HepG2 (cell line): ENCODE data around the gene CTDP1. TPM values are rescaled to one million over a fixed set of nuclear protein-coding genes. Genes with fewer than 3 reads are reported as not detected.

Experiments used
- ATAC-seq: fragments of 200-7000 bp; cut with Tn5 transposase; 3 replicates; pipeline ENCODE4 v1.9.1; 2020; ENCODE audit warnings: mild to moderate bottlenecking, moderate library complexity
- BruUV-seq: library from RNA; stranded (reverse); fragments of 400-500 nt; replicated peaks from 2 replicates; lab custom pipeline; 2021; lab: Mats Ljungman, UMichigan
- CTCF ChIA-PET: fragments of 300-600 bp; formaldehyde crosslinking; extraction: SDS; loops from one replicate; lab custom pipeline; 2021; ENCODE audit warnings: low total read pairs, inconsistent platforms, low intra/inter-chr PET ratio; lab: Yijun Ruan, JAX
- POLR2A ChIA-PET: fragments of 350-600 bp; sonication (Branson Sonifier 250); formaldehyde crosslinking; loops from one replicate; lab custom pipeline; 2020; ENCODE audit warnings: antibody characterized with exemption, inconsistent platforms; lab: Yijun Ruan, JAX
- DNase-seq: peaks from one replicate; pipeline ENCODE4 v3.0.0-alpha.2; 2015; ENCODE audit warnings: low spot score
- FAIRE-seq: peaks from 3 replicates; lab custom pipeline; 2011; peaks lifted over from hg19 to GRCh38; lab: Jason Lieb, UNC
- H2AFZ ChIP-seq: one replicate; pipeline ENCODE4 v1.6.1; 2011; ENCODE audit warnings: low read length, inconsistent platforms
- H3K27ac ChIP-seq: fragments of 300-600 bp; 3 replicates; pipeline ENCODE4 v1.8.0; 2011; ENCODE audit warnings: mixed run types, mild to moderate bottlenecking, mixed read lengths, low read length, inconsistent platforms; ENCODE audit not compliant: insufficient read depth; ENCODE audit errors: extremely low read length
- H3K27me3 ChIP-seq, 2 experiments: fragments of 200-600 bp in 1 of 2; 2 replicates in 1 of 2; 3 replicates in 1 of 2; pipeline versions ENCODE4 v1.6.0 to v1.8.0; 2011; ENCODE audit warnings: low read length in 2 of 2, mild to moderate bottlenecking in 2 of 2, moderate library complexity in 2 of 2, inconsistent platforms in 1 of 2; ENCODE audit not compliant: insufficient read depth in 2 of 2, control insufficient read depth in 1 of 2
- H3K36me3 ChIP-seq, 2 experiments: fragments of 200-600 bp in 1 of 2; replicated peaks in 1 of 2; 2 replicates in 1 of 2; 3 replicates in 1 of 2; pipeline versions ENCODE4 v1.5.1 to v1.8.0; 2011; ENCODE audit warnings: low read length in 2 of 2, inconsistent platforms in 1 of 2; ENCODE audit not compliant: insufficient read depth in 2 of 2, control insufficient read depth in 1 of 2
- H3K4me1 ChIP-seq: 2 replicates; pipeline ENCODE4 v1.5.1; 2012; ENCODE audit warnings: low read length, inconsistent platforms; ENCODE audit not compliant: insufficient read depth
- H3K4me2 ChIP-seq: 2 replicates; pipeline ENCODE4 v1.6.0; 2011; ENCODE audit warnings: low read depth, low read length, inconsistent platforms
- H3K4me3 ChIP-seq, 3 experiments: fragments of 200-600 bp in 1 of 3; sonication (generic), shearing (Covaris generic) in 1 of 3; replicated peaks in 1 of 3; 2 replicates each; pipeline ENCODE4 v1.5.1; 2011 to 2016; ENCODE audit warnings: low read length in 3 of 3, inconsistent platforms in 2 of 3, low read depth in 2 of 3, mild to moderate bottlenecking in 2 of 3, control low read depth in 1 of 3, mixed read lengths in 1 of 3; ENCODE audit not compliant: insufficient read depth in 1 of 3
- H3K79me2 ChIP-seq: one replicate; pipeline ENCODE4 v1.6.1; 2011; ENCODE audit warnings: low read length, inconsistent platforms; ENCODE audit not compliant: insufficient read depth
- H3K9ac ChIP-seq: 2 replicates; pipeline ENCODE4 v1.6.0; 2011; ENCODE audit warnings: mild to moderate bottlenecking, low read depth, low read length, inconsistent platforms; ENCODE audit not compliant: insufficient read depth
- H3K9me3 ChIP-seq: 2 replicates; pipeline ENCODE4 v1.5.1; 2012; ENCODE audit warnings: mild to moderate bottlenecking, low read length
- H4K20me1 ChIP-seq: 2 replicates; pipeline ENCODE4 v1.6.0; 2011; ENCODE audit warnings: inconsistent platforms, mild to moderate bottlenecking, low read length, moderate library complexity; ENCODE audit not compliant: insufficient read depth
- CAMTA2 ChIP-seq: sonication (generic); formaldehyde crosslinking; IDR thresholded peaks from 2 replicates; pipeline ENCODE4 v1.4.0; 2020; ENCODE audit warnings: mild to moderate bottlenecking, missing genetic modification reagents, borderline replicate concordance
- CREB1 ChIP-seq, 2 experiments: fragments of 450-650 bp in 1 of 2; IDR thresholded peaks; 2 replicates each; pipeline ENCODE4 v1.6.1; 2016 to 2017; ENCODE audit warnings: control low read depth in 1 of 2, mild to moderate bottlenecking in 1 of 2, missing compliant biosample characterization in 1 of 2, missing genetic modification characterization in 1 of 2
- GATA4 ChIP-seq: sonication (generic); IDR thresholded peaks from 2 replicates; pipeline ENCODE4 v1.6.1; 2016; ENCODE audit warnings: antibody characterized with exemption, low read depth, borderline replicate concordance
- KLF11 ChIP-seq: IDR thresholded peaks from 2 replicates; pipeline ENCODE4 v1.6.1; 2016; ENCODE audit warnings: missing compliant biosample characterization
- MED13 ChIP-seq: sonication (generic); formaldehyde crosslinking; IDR thresholded peaks from 2 replicates; pipeline ENCODE4 v1.5.0; 2020; ENCODE audit warnings: missing genetic modification reagents
- NBN ChIP-seq: fragments of 450-650 bp; conservative IDR thresholded peaks from 2 replicates; pipeline ENCODE4 v1.6.1; 2017
- TERF1 ChIP-seq: sonication (generic); formaldehyde crosslinking; IDR thresholded peaks from 2 replicates; pipeline ENCODE4 v1.8.0; 2022; ENCODE audit warnings: mild to moderate bottlenecking, missing genetic modification reagents, moderate library complexity
- ZFX ChIP-seq: sonication (generic); formaldehyde crosslinking; IDR thresholded peaks from 2 replicates; pipeline ENCODE4 v1.4.0; 2020; ENCODE audit warnings: mild to moderate bottlenecking, low read depth, missing genetic modification reagents, moderate library complexity
- ZNF441 ChIP-seq: sonication (generic); formaldehyde crosslinking; IDR thresholded peaks from 2 replicates; pipeline ENCODE4 v1.7.0; 2021; ENCODE audit warnings: missing genetic modification reagents, borderline replicate concordance
- ZNF607 ChIP-seq: sonication (generic); formaldehyde crosslinking; IDR thresholded peaks from 2 replicates; pipeline ENCODE4 v1.5.1; 2020; ENCODE audit warnings: missing genetic modification reagents, mild to moderate bottlenecking, borderline replicate concordance
- WGBS: methylation state at CpG from one replicate; pipeline ENCODE4 v1.1.6; 2017; ENCODE audit warnings: low lambda C conversion rate; 5-methylcytosine and 5-hydroxymethylcytosine counted together
- in situ Hi-C: cut with HindIII; loops from 2 replicates; pipeline ENCODE4 v1.10.0; 2017; ENCODE audit warnings: low pct_unique_long_range_greater_than_20kb; ENCODE audit not compliant: extremely low pct_ligation_motif_present
- intact Hi-C: fragments of 100-400 bp; cut with micrococcal nuclease; formaldehyde crosslinking; loops from one replicate; pipeline ENCODE4 v1.10.0; 2022; ENCODE audit not compliant: unreplicated experiment
- polyA plus RNA-seq, 8 experiments: library from polyadenylated mRNA; depleted of rRNA in 3 of 8; stranded (reverse) in 7 of 8; unstranded in 1 of 8; fragments of >200 nt; fragmentation: Illumina TruSeq in 4 of 8; extraction: Trizol in 4 of 8; gene quantifications; 2 replicates each; pipeline versions ENCODE4 v1.2.1 to v1.2.3, GENCODE V29; 2011 to 2016; ENCODE audit warnings: low read depth in 4 of 8, missing spikeins in 1 of 8, mixed read lengths in 1 of 8; ENCODE audit not compliant: insufficient read depth in 1 of 8
- total RNA-seq, 5 experiments: library from RNA; depleted of rRNA; stranded (reverse); fragments of >200 nt; fragmentation: Illumina TruSeq; extraction: Trizol; gene quantifications; 2 replicates each; pipeline ENCODE4 v1.2.3, GENCODE V29; 2016; ENCODE audit warnings: low read depth in 1 of 5
- TF ChIP-seq, protein P1 (sequence below): IDR thresholded peaks from 2 replicates; pipeline ENCODE4 v1.6.1; 2016; ENCODE audit warnings: mild to moderate bottlenecking, missing biosample characterization, missing genetic modification reagents
- TF ChIP-seq, protein P2 (sequence below): sonication (generic); formaldehyde crosslinking; IDR thresholded peaks from 2 replicates; pipeline ENCODE4 v1.8.1; 2022; ENCODE audit warnings: mild to moderate bottlenecking, missing genetic modification reagents

The CTDP1 gene
- total and polyA plus RNA-seq, 2 of the 13 experiments (the other 11 are each of a cell fraction or from before 2014, with no cell fraction given) = 6.9 to 11.0 TPM

- DNase-seq = no peak
- peaks cover 3% of the 10 kb centered on the region for H3K79me2 ChIP-seq
- in situ Hi-C loops = no loop called here
- no peaks in the 10 kb centered on the region for H3K27me3 ChIP-seq
- peaks cover 22 to 70% of the 10 kb centered on the region in 2 experiments; a peak in 4 of 5 replicates for H3K36me3 ChIP-seq
- H3K4me2 ChIP-seq = no peak overlapping the region
- no peaks in the 10 kb centered on the region for H3K4me1 ChIP-seq
- intact Hi-C loops = no loop called here
- no peak overlapping the region for H3K9ac ChIP-seq
- ChIA-PET CTCF (no interaction called here), POLR2A (no interaction called here)
- H2AFZ ChIP-seq = no peak overlapping the region
- FAIRE-seq = no peak
- no peak overlapping the region for H3K27ac ChIP-seq
- no peaks in the 10 kb centered on the region for H3K9me3 ChIP-seq
- no peaks in the 10 kb centered on the region; the same call in 1 of the 2 replicates for H4K20me1 ChIP-seq
- 94% methylated on average over 15 of the region's 15 CpGs for WGBS
- BruUV-seq = no TSS peak
- no peak for ATAC-seq
- no peak overlapping the region for H3K4me3 ChIP-seq
- no peak for TF ChIP-seq GATA4
- TF ChIP-seq, protein P1, sequence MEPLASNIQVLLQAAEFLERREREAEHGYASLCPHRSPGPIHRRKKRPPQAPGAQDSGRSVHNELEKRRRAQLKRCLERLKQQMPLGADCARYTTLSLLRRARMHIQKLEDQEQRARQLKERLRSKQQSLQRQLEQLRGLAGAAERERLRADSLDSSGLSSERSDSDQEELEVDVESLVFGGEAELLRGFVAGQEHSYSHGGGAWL (CRISPR knock-in tag) = no peak
- TF ChIP-seq CREB1 (IDR thresholded peaks at IDR 0.05) = no peak
- no peak for TF ChIP-seq CREB1 (CRISPR knock-in tag; IDR thresholded peaks at IDR 0.05)
- no peak for TF ChIP-seq ZNF607 (CRISPR knock-in tag)
- TF ChIP-seq CAMTA2 (CRISPR knock-in tag) = no peak
- no peak for TF ChIP-seq NBN
- TF ChIP-seq ZNF441 = no peak
- no peak for TF ChIP-seq MED13 (CRISPR knock-in tag)
- TF ChIP-seq, protein P2, sequence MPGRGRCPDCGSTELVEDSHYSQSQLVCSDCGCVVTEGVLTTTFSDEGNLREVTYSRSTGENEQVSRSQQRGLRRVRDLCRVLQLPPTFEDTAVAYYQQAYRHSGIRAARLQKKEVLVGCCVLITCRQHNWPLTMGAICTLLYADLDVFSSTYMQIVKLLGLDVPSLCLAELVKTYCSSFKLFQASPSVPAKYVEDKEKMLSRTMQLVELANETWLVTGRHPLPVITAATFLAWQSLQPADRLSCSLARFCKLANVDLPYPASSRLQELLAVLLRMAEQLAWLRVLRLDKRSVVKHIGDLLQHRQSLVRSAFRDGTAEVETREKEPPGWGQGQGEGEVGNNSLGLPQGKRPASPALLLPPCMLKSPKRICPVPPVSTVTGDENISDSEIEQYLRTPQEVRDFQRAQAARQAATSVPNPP (CRISPR knock-in tag) = no peak
- no peak for TF ChIP-seq KLF11 (CRISPR knock-in tag)
- no peak for TF ChIP-seq ZFX (CRISPR knock-in tag)
- TF ChIP-seq TERF1 = no peak
These were observed 28.1 kb downstream of the CTDP1 start for GRCh38 chr18:79707671-79708070.
